Measurements from ENCODE around the gene FOXN3. TPM values are rescaled to one million over a fixed set of nuclear protein-coding genes. Genes with fewer than 3 reads are reported as not detected.

The FOXN3 gene
- total RNA-seq, 1 experiment from 2014 or later = 125 TPM

- no CpG with 5 or more reads among the region's 4 CpGs for WGBS (ENCODE audit: extremely low coverage, insufficient read length, low lambda C conversion rate)
- H3K36me3 Mint-ChIP-seq (ENCODE audit: insufficient read depth in 1 of 3, low read depth in 3 of 3) = peaks cover 2 to 6% (median 3%) of the 10 kb centered on the region in 3 experiments
Measured at GRCh38 chr14:89442280-89442679, 25.2 kb upstream of the FOXN3 start.

More at GRCh38 chr14:89442280-89442679, 25.2 kb upstream of the FOXN3 start:
- no peak for TF ChIP-seq CTCF (conservative IDR thresholded peaks at IDR 0.05)
- no peaks in the 10 kb centered on the region; a peak in 1 of 5 replicates for H3K9me3 Mint-ChIP-seq
- Histone ChIP-seq H4K8ac (replicated peaks; ENCODE audit: insufficient read length, low read depth, low read length) (no peak overlapping the region), H3K18ac (ENCODE audit: insufficient read length, low read depth, low read length) (peak overlapping the region; percentile 60), H2BK20ac (ENCODE audit: low read depth, low read length, poor library complexity, severe bottlenecking) (peak overlapping the region; percentile 77), H3K79me1 (ENCODE audit: insufficient read depth, low read depth, low read length, poor library complexity, severe bottlenecking) (no peaks in the 10 kb centered on the region), H3K56ac (ENCODE audit: insufficient read length, low read depth, low read length) (peak overlapping the region; percentile 87), H3K27me3 (ENCODE audit: insufficient read depth, low read length) (no peaks in the 10 kb centered on the region), H2BK5ac (ENCODE audit: insufficient read length, low read length) (peak overlapping the region; percentile 88), H2BK12ac (ENCODE audit: insufficient read length, low read depth, low read length) (peak overlapping the region; percentile 47), H3K9ac (ENCODE audit: extremely low read depth, insufficient read length, low read length) (peak overlapping the region; percentile 36), H3K4me1 (ENCODE audit: insufficient read depth, low read length) (peaks cover 19% of the 10 kb centered on the region; the same call in 1 of the 2 replicates), H3K4me2 (ENCODE audit: insufficient read depth, insufficient read length, low read length) (peak overlapping the region; percentile 31), H3K23me2 (ENCODE audit: insufficient read length, low read depth, low read length, poor library complexity, severe bottlenecking) (no peaks in the 10 kb centered on the region), H3K27ac (ENCODE audit: insufficient read length, low read depth, low read length) (peak overlapping the region; percentile 98), H3K23ac (ENCODE audit: insufficient read length, low read depth, low read length) (no peak overlapping the region), H4K91ac (ENCODE audit: insufficient read length, low read depth, low read length) (peak overlapping the region; percentile 34), H3K14ac (ENCODE audit: insufficient read depth, low read length) (no peak overlapping the region), H2AFZ (ENCODE audit: low read length) (no peak overlapping the region), H3K79me2 (ENCODE audit: insufficient read depth, low read length) (peaks cover under 1% of the 10 kb centered on the region; the same call in 1 of the 2 replicates), H3T11ph (ENCODE audit: low read length) (no peak overlapping the region), H4K5ac (ENCODE audit: insufficient read length, low read depth, low read length) (no peak overlapping the region), H4K20me1 (ENCODE audit: control insufficient read depth, insufficient read depth, insufficient read length) (no peaks in the 10 kb centered on the region), H2BK15ac (ENCODE audit: low read depth, low read length) (0 out of 2 replicates have a peak overlapping the region, but pooled peaks have one; percentile 49), H3K9me3 (ENCODE audit: control insufficient read depth, low read depth, low read length) (no peaks in the 10 kb centered on the region), H2BK120ac (ENCODE audit: low read depth, low read length, poor library complexity, severe bottlenecking) (no peak overlapping the region), H3K4ac (ENCODE audit: low read depth, low read length) (no peak overlapping the region), H2AK5ac (ENCODE audit: insufficient read length, low read length) (peak overlapping the region; percentile 93)
- H3K4me1 Mint-ChIP-seq = peaks cover 54 to 72% of the 10 kb centered on the region in 2 experiments
- H3K27ac Mint-ChIP-seq = peak overlapping the region; percentile 97 to 99 (median 98)
- H3K27me3 Mint-ChIP-seq (ENCODE audit: low read depth) = no peaks in the 10 kb centered on the region
- no peak for DNase-seq
- 0 out of 5 replicates have a peak overlapping the region, but pooled peaks of 1 of the 2 experiments have one; percentile 54 for H3K4me3 Mint-ChIP-seq
